OCI-LY3 (cell line): ENCODE data around the gene PRM3.
A peak's percentile ranks its signal among the peaks of the same experiment; 100 is the strongest.

Experiments
- H2AFZ ChIP-seq: fragments of 200-600, 300-600 bp; shearing (Covaris generic); 2 replicates; pipeline ENCODE4 v1.6.0; 2014; ENCODE audit warnings: antibody characterized with exemption, low read depth, low read length
- H3K27ac ChIP-seq: fragments of 200-600, 300-600 bp; sonication (generic); 2 replicates; pipeline ENCODE4 v1.5.1; 2014; ENCODE audit warnings: mild to moderate bottlenecking, low read length, moderate library complexity, mixed read lengths
- H3K27me3 ChIP-seq: fragments of 200-600, 300-600 bp; sonication (generic); 2 replicates; pipeline ENCODE4 v1.6.1; 2014; ENCODE audit warnings: low read depth, low read length, mixed read lengths
- H3K36me3 ChIP-seq: fragments of 200-600, 300-600 bp; sonication (generic); replicated peaks from 2 replicates; pipeline ENCODE3; 2014; ENCODE audit warnings: low read depth, low read length, mixed read lengths
- H3K4me1 ChIP-seq: fragments of 300-600, 200-600 bp; sonication (generic); 2 replicates; pipeline ENCODE4 v1.6.1; 2014; ENCODE audit warnings: low read length, mixed read lengths
- H3K4me2 ChIP-seq: fragments of 200-600, 300-600 bp; sonication (generic); 2 replicates; pipeline ENCODE4 v1.6.1; 2014; ENCODE audit warnings: low read length, mixed read lengths
- H3K4me3 ChIP-seq: fragments of 300-600, 200-600 bp; sonication (generic); 2 replicates; pipeline ENCODE4 v1.5.1; 2014; ENCODE audit warnings: antibody characterized with exemption, mild to moderate bottlenecking, low read length, moderate library complexity
- H3K79me2 ChIP-seq: fragments of 300-600, 200-600 bp; shearing (Covaris generic); 2 replicates; pipeline ENCODE4 v1.6.1; 2014; ENCODE audit warnings: mild to moderate bottlenecking, low read length, mixed read lengths
- H3K9ac ChIP-seq: fragments of 300-600, 200-600 bp; shearing (Covaris generic); 2 replicates; pipeline ENCODE4 v1.6.0; 2014; ENCODE audit warnings: mild to moderate bottlenecking, low read length, moderate library complexity
- H3K9me3 ChIP-seq: fragments of 200-600, 300-600 bp; shearing (Covaris generic); 2 replicates; pipeline ENCODE4 v1.6.1; 2014; ENCODE audit warnings: low read length, mixed read lengths; ENCODE audit not compliant: insufficient read depth
- H4K20me1 ChIP-seq: fragments of 200-600, 300-600 bp; sonication (generic); 2 replicates; pipeline ENCODE4 v1.6.1; 2016; ENCODE audit warnings: low read length, mixed read lengths; ENCODE audit not compliant: insufficient read depth
- CTCF ChIP-seq: fragments of 200-600, 300-600 bp; sonication (generic); IDR thresholded peaks from 2 replicates; pipeline ENCODE4 v1.5.1; 2014; ENCODE audit warnings: antibody characterized with exemption, low read length, low read depth
- EZH2phosphoT487 ChIP-seq: fragments of 200-600 bp; shearing (Covaris generic); IDR thresholded peaks from 2 replicates; pipeline ENCODE4 v1.6.1; 2018; ENCODE audit warnings: antibody characterized with exemption, mixed run types, low read depth

PRM3 gene

GRCh38 chr16:11256661-11257130, 16.7 kb downstream of the PRM3 start:
- peaks cover 28% of the 10 kb centered on the region for H3K79me2 ChIP-seq
- peak overlapping the region; percentile 76 for H3K27ac ChIP-seq
- peaks cover 13% of the 10 kb centered on the region; the same call in 1 of the 2 replicates for H3K27me3 ChIP-seq
- H3K9me3 ChIP-seq, result no peaks in the 10 kb centered on the region
- H4K20me1 ChIP-seq, result peaks cover 36% of the 10 kb centered on the region
- peak overlapping the region; percentile 94 for H3K9ac ChIP-seq
- TF ChIP-seq EZH2phosphoT487, result no peak
- no peak for TF ChIP-seq CTCF
- H3K4me2 ChIP-seq, result peak overlapping the region; percentile 100
- H3K4me1 ChIP-seq, result peaks cover 45% of the 10 kb centered on the region
- H3K36me3 ChIP-seq, result peaks cover 36% of the 10 kb centered on the region
- H3K4me3 ChIP-seq, result peak overlapping the region; percentile 97
- no peak overlapping the region for H2AFZ ChIP-seq

- Histone ChIP-seq H3K4me2 (peak within 1 kb of the TSS; percentile 100), H3K27ac (peak within 1 kb of the TSS; percentile 76), H3K4me1 (peaks cover 45% of the 10 kb centered on the region), H3K36me3 (peaks cover 39% of the 10 kb centered on the region), H3K9me3 (no peaks in the 10 kb centered on the region), H4K20me1 (peaks cover 42% of the 10 kb centered on the region), H3K4me3 (peak within 1 kb of the TSS; percentile 97), H3K79me2 (peaks cover 28% of the 10 kb centered on the region), H2AFZ (0 out of 2 replicates have a peak within 1 kb of the TSS, but pooled peaks have one; percentile 75), H3K9ac (peak within 1 kb of the TSS; percentile 94), H3K27me3 (peaks cover 12% of the 10 kb centered on the region; the same call in 1 of the 2 replicates)
- TF ChIP-seq CTCF (peak; percentile 65), EZH2phosphoT487 (no peak)
Observed at GRCh38 chr16:11255737-11256660, 17.4 kb downstream of the PRM3 start, which contains the start of gene SOCS1. Gene SOCS1 (minus strand): TSS chr16:11256204. CDS start chr16:11255478, 726 bp downstream.

GRCh38 chr16:11254913-11255736, 18.3 kb downstream of the PRM3 start:
- peak overlapping the region; percentile 95 for H3K4me2 ChIP-seq
- peaks cover 42% of the 10 kb centered on the region for H4K20me1 ChIP-seq
- no peak overlapping the region for H2AFZ ChIP-seq
- peak overlapping the region; percentile 97 for H3K4me3 ChIP-seq
- peaks cover 39% of the 10 kb centered on the region for H3K36me3 ChIP-seq
- H3K9ac ChIP-seq, result peak overlapping the region; percentile 87
- peak overlapping the region; percentile 66; the same call in 1 of the 2 replicates for H3K27ac ChIP-seq
- peaks cover 7% of the 10 kb centered on the region; the same call in 1 of the 2 replicates for H3K27me3 ChIP-seq
- peaks cover 28% of the 10 kb centered on the region for H3K79me2 ChIP-seq
- no peaks in the 10 kb centered on the region for H3K9me3 ChIP-seq
- peaks cover 45% of the 10 kb centered on the region for H3K4me1 ChIP-seq
- TF ChIP-seq EZH2phosphoT487, result no peak
- no peak for TF ChIP-seq CTCF
